ENCODE measurements around the gene THRAP3. TPM values are rescaled to one million over a fixed set of nuclear protein-coding genes. Genes with fewer than 3 reads are reported as not detected.

Gene THRAP3
- total RNA-seq, 2 experiments from 2014 or later = 142 to 167 TPM

DNA sequence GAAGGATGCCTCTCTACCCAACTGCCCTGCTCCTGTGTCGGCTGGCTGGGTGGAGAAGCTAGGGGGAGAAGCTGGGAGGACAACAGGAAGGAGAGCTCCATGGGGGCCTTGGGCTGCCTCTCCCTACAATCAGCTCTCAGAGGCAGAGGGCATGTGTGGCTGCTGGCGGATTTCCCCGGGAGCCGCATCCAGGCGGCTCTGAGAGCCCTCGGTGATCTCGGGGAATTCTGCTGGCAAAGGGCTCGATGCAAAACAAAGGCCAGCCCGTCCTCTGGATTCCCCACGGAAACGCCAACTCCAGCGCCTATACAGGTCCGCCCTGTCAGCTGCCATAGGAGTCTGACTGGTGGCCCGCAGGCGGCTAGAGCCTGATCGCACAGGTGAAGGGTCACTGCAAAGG is 125.6 kb downstream of the THRAP3 start:
- CTCF ChIA-PET = interaction anchor here (1.0 to 7.4 kb wide), 6 partner anchors 10 to 62 kb away, joined by 3 to 42 read pairs (median 4); partner anchors contain the start of gene EVA1B
- Mint-ChIP-seq H3K4me1 (peaks cover 35% of the 10 kb centered on the region), H3K4me3 (no peak overlapping the region), H3K27ac (peak overlapping the region; percentile 69), H3K9me3 (no peaks in the 10 kb centered on the region), H3K36me3 (ENCODE audit: low read depth) (peaks cover 40% of the 10 kb centered on the region), H3K27me3 (no peaks in the 10 kb centered on the region)
- no peak for DNase-seq
- POLR2A ChIA-PET = interaction anchor here (0.9 kb wide), 1 partner anchor 16 kb away, joined by 3 read pairs; no protein-coding TSS in a partner anchor

GRCh38 chr1:36350659-36351226 is 126.5 kb downstream of the THRAP3 start:
- H3K36me3 Mint-ChIP-seq (ENCODE audit: low read depth) = peaks cover 38% of the 10 kb centered on the region
- POLR2A ChIA-PET = interaction anchor here (0.9 kb wide), 1 partner anchor 15 kb away, joined by 3 read pairs; no protein-coding TSS in a partner anchor
- H3K9me3 Mint-ChIP-seq = no peaks in the 10 kb centered on the region
- peaks cover 35% of the 10 kb centered on the region for H3K4me1 Mint-ChIP-seq
- DNase-seq = peak; percentile 55
- H3K27ac Mint-ChIP-seq = peak overlapping the region; percentile 92
- H3K4me3 Mint-ChIP-seq = no peak overlapping the region
- no peaks in the 10 kb centered on the region for H3K27me3 Mint-ChIP-seq
- CTCF ChIA-PET = interaction anchor here (1.0 to 7.4 kb wide), 9 partner anchors 9 to 78 kb away, joined by 3 to 42 read pairs (median 3); partner anchors contain the start of gene EVA1B

GRCh38 chr1:36351227-36351977 is 127.2 kb downstream of the THRAP3 start:
- Mint-ChIP-seq H3K9me3 (no peaks in the 10 kb centered on the region), H3K27me3 (no peaks in the 10 kb centered on the region), H3K36me3 (ENCODE audit: low read depth) (peaks cover 38% of the 10 kb centered on the region), H3K4me3 (no peak overlapping the region), H3K27ac (peak overlapping the region; percentile 92), H3K4me1 (peaks cover 37% of the 10 kb centered on the region)
- CTCF ChIA-PET = interaction anchor here (0.6 to 7.4 kb wide), 12 partner anchors 9 to 83 kb away, joined by 3 to 42 read pairs (median 3); partner anchors contain the start of gene EVA1B
- POLR2A ChIA-PET = no interaction called here
- DNase-seq = no peak

DNA sequence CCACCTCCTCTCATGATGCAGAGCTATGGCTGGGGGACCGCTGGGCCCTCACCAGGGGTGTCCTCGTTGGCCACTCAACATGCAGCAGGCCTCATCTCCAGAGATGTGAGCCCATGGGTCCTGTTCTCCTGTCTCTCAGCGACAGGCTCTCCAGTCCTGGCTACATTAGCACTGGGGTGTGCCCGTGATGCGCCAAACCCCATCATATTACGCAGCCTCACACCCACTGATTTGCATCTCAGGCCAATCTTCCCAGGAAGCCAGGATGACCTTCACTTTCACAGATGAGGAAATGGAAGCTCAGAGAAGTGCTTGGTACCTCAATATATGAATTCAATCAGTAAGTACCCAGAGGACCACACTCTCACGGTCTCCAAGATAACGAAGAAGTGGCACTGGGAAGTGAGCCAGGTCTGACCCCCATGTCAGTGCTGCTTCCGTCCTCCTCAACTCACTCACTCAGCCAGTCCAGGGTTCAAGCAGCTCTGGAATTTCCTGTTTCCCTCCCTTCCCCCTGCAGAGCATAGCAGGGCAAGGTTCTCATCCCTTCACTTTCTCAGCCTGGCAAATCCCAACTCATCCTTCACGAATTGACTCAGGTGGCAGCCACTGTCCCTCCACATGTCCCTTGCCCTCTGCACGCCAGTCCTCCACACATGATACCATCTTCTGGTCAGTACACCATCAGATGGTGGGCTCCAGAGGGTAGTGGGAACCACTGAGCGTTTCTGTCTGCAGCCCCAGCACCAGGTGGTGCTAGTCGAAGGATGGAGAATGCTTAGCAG is 128.1 kb downstream of the THRAP3 start:
- peaks cover 35% of the 10 kb centered on the region for H3K36me3 Mint-ChIP-seq (ENCODE audit: low read depth)
- no peak for DNase-seq
- no peak overlapping the region for H3K4me3 Mint-ChIP-seq
- ChIA-PET POLR2A (no interaction called here), CTCF (interaction anchor here (0.6 to 7.4 kb wide), 5 partner anchors 8 to 84 kb away, joined by 3 to 42 read pairs (median 3); no protein-coding TSS in a partner anchor)
- H3K27ac Mint-ChIP-seq = peak overlapping the region; percentile 38
- H3K4me1 Mint-ChIP-seq = peaks cover 37% of the 10 kb centered on the region
- H3K27me3 Mint-ChIP-seq = no peaks in the 10 kb centered on the region
- H3K9me3 Mint-ChIP-seq = no peaks in the 10 kb centered on the region

GRCh38 chr1:36352910-36353878 is 129.0 kb downstream of the THRAP3 start:
- no peak overlapping the region for H3K4me3 Mint-ChIP-seq
- ChIA-PET POLR2A (no interaction called here), CTCF (interaction anchor here (1.3 to 7.4 kb wide), 3 partner anchors 7 to 14 kb away, joined by 3 to 42 read pairs (median 15); no protein-coding TSS in a partner anchor)
- no peak for DNase-seq
- peaks cover 35% of the 10 kb centered on the region for H3K36me3 Mint-ChIP-seq (ENCODE audit: low read depth)
- H3K9me3 Mint-ChIP-seq = no peaks in the 10 kb centered on the region
- no peaks in the 10 kb centered on the region for H3K27me3 Mint-ChIP-seq
- H3K4me1 Mint-ChIP-seq = peaks cover 38% of the 10 kb centered on the region
- peak overlapping the region; percentile 38 for H3K27ac Mint-ChIP-seq

GRCh38 chr1:36354486-36354885 is 130.2 kb downstream of the THRAP3 start:
- no peak overlapping the region for H3K4me3 Mint-ChIP-seq
- no peaks in the 10 kb centered on the region for H3K9me3 Mint-ChIP-seq
- no peak overlapping the region for H3K27ac Mint-ChIP-seq
- peaks cover 40% of the 10 kb centered on the region for H3K36me3 Mint-ChIP-seq (ENCODE audit: low read depth)
- POLR2A ChIA-PET = no interaction called here
- no peak for DNase-seq
- CTCF ChIA-PET = interaction anchor here (7.4 kb wide), 1 partner anchor 13 kb away, joined by 42 read pairs; no protein-coding TSS in a partner anchor
- H3K4me1 Mint-ChIP-seq = peaks cover 44% of the 10 kb centered on the region
- H3K27me3 Mint-ChIP-seq = no peaks in the 10 kb centered on the region

Other genes starting within 250 kb of the THRAP3 start
- not detected for gene TEKT2, start 140.3 kb upstream of the THRAP3 start, total RNA-seq
- 10 to 100 TPM; 27.2 to 29.5 TPM for gene ADPRS, start 135.6 kb upstream of the THRAP3 start, total RNA-seq
- not detected for gene COL8A2, start 99.2 kb upstream of the THRAP3 start, total RNA-seq
- 10 to 100 TPM; 57.5 to 59.3 TPM for gene TRAPPC3, start 75.0 kb upstream of the THRAP3 start, total RNA-seq
- gene MAP7D1, start 68.3 kb upstream of the THRAP3 start, total RNA-seq = 100 to 1,000 TPM; 209 to 226 TPM
- gene SH3D21, start 81.9 kb downstream of the THRAP3 start, total RNA-seq = 1 to 10 TPM; 6.5 to 6.9 TPM
- gene EVA1B, start 99.2 kb downstream of the THRAP3 start, total RNA-seq = 1 to 10 TPM; 7.3 to 9.3 TPM
- 10 to 100 TPM; 53.7 to 59.1 TPM for gene STK40, start 161.5 kb downstream of the THRAP3 start, total RNA-seq
- gene LSM10, start 173.5 kb downstream of the THRAP3 start, total RNA-seq = 10 to 100 TPM; 39.3 to 39.4 TPM
- 1 to 10 TPM; 1.9 to 2.2 TPM for gene OSCP1, start 226.0 kb downstream of the THRAP3 start, total RNA-seq
- 100 to 1,000 TPM in 1 of 2 experiments, 10 to 100 TPM in 1; 81.9 to 101 TPM for gene MRPS15, start 239.9 kb downstream of the THRAP3 start, total RNA-seq

Data from activated CD4-positive, alpha-beta T cell treated with anti-CD3 and anti-CD28 coated beads, Interleukin-2, amount 10 ng/mL, durations not matched to agents 7 days and 5 days (primary cell).